NT2/D1 (cell line): ENCODE data around the gene SCGN.

ENCODE experiments used
- SUZ12 ChIP-seq: IDR thresholded peaks from 2 replicates; pipeline ENCODE4 v1.6.1; 2011; ENCODE audit not compliant: insufficient read length, insufficient read depth; ENCODE audit errors: extremely low read depth
- YY1 ChIP-seq: IDR thresholded peaks from 2 replicates; pipeline ENCODE4 v1.6.1; 2011; ENCODE audit not compliant: insufficient read length, insufficient read depth

DNA sequence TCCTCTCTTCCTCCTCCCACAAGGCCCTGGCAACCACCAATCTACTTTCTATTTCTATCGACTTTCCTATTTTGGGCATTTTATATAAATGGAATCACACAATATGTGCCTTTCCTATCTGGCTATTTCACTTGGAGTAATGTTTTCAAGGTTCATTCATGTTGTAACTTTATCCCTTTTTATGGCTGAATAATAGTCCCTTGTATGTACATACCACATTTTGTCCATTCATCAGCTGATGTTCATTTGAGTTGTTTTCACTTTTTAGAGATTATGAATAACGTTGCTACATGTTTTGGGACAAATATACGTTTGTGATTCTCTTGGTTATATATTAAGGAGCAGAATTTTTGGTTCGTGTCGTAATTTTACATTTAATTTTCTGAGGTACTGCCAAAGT, 33.9 kb downstream of the SCGN start:
- TF ChIP-seq YY1 (no peak), SUZ12 (no peak)
